Measurements from ENCODE around the gene C12orf56.

C12orf56 gene

GRCh38 chr12:64258576-64258975 is 132.0 kb downstream of the C12orf56 start (continued):
- TF ChIP-seq TSHZ2 (CRISPR knock-in tag; IDR thresholded peaks at IDR 0.05) (no peak), ARNTL (CRISPR knock-in tag; IDR thresholded peaks at IDR 0.05; ENCODE audit: borderline replicate concordance, low read depth) (no peak), ESRRG (CRISPR knock-in tag; IDR thresholded peaks at IDR 0.05) (no peak), ZNF8 (CRISPR knock-in tag; IDR thresholded peaks at IDR 0.05) (no peak), TOX (CRISPR knock-in tag; IDR thresholded peaks at IDR 0.05; ENCODE audit: borderline replicate concordance) (no peak), ZNF70 (CRISPR knock-in tag; IDR thresholded peaks at IDR 0.05) (no peak), ZC3H10 (CRISPR knock-in tag; IDR thresholded peaks at IDR 0.05) (no peak), ZNF565 (CRISPR knock-in tag; conservative IDR thresholded peaks at IDR 0.05; ENCODE audit: low read depth) (no peak), RARB (CRISPR knock-in tag; IDR thresholded peaks at IDR 0.05) (no peak), GLIS3 (CRISPR knock-in tag; IDR thresholded peaks at IDR 0.05) (no peak), OSR1 (CRISPR knock-in tag; IDR thresholded peaks at IDR 0.05) (no peak), BACH2 (CRISPR knock-in tag; IDR thresholded peaks at IDR 0.05; ENCODE audit: borderline replicate concordance) (no peak)

GRCh38 chr12:64256166-64256800 is 134.3 kb downstream of the C12orf56 start:
- no peak for TF ChIP-seq CSRNP3 (CRISPR knock-in tag; IDR thresholded peaks at IDR 0.05)
- no peak for TF ChIP-seq RARB (CRISPR knock-in tag; IDR thresholded peaks at IDR 0.05)
- TF ChIP-seq TSHZ2 (CRISPR knock-in tag; IDR thresholded peaks at IDR 0.05): no peak
- TF ChIP-seq PPARA (CRISPR knock-in tag; IDR thresholded peaks at IDR 0.05; ENCODE audit: borderline replicate concordance): no peak
- TF ChIP-seq OSR1 (CRISPR knock-in tag; IDR thresholded peaks at IDR 0.05): no peak
- no peak for TF ChIP-seq ZNF8 (CRISPR knock-in tag; IDR thresholded peaks at IDR 0.05)
- TF ChIP-seq SNAI2 (CRISPR knock-in tag; IDR thresholded peaks at IDR 0.05): no peak
- TF ChIP-seq PATZ1 (CRISPR knock-in tag; IDR thresholded peaks at IDR 0.05; ENCODE audit: borderline replicate concordance): no peak
- peak; percentile 84 for ATAC-seq

- no peak for ATAC-seq
- TF ChIP-seq TSHZ2 (CRISPR knock-in tag; IDR thresholded peaks at IDR 0.05) (no peak), CREB5 (CRISPR knock-in tag; IDR thresholded peaks at IDR 0.05; ENCODE audit: low read depth) (no peak), SNAI2 (CRISPR knock-in tag; IDR thresholded peaks at IDR 0.05) (no peak), TCF4 (CRISPR knock-in tag; IDR thresholded peaks at IDR 0.05; ENCODE audit: borderline replicate concordance) (no peak), ZFP3 (CRISPR knock-in tag; IDR thresholded peaks at IDR 0.05) (no peak), ZFP30 (CRISPR knock-in tag; IDR thresholded peaks at IDR 0.05) (no peak), ZNF565 (CRISPR knock-in tag; conservative IDR thresholded peaks at IDR 0.05; ENCODE audit: low read depth) (no peak), TOX (CRISPR knock-in tag; IDR thresholded peaks at IDR 0.05; ENCODE audit: borderline replicate concordance) (no peak), ISL1 (CRISPR knock-in tag; IDR thresholded peaks at IDR 0.05) (no peak), PATZ1 (CRISPR knock-in tag; IDR thresholded peaks at IDR 0.05; ENCODE audit: borderline replicate concordance) (no peak)
These were observed 135.3 kb downstream of the C12orf56 start for GRCh38 chr12:64255249-64255648.
